ENCODE results near the gene PDLIM1.

DNA sequence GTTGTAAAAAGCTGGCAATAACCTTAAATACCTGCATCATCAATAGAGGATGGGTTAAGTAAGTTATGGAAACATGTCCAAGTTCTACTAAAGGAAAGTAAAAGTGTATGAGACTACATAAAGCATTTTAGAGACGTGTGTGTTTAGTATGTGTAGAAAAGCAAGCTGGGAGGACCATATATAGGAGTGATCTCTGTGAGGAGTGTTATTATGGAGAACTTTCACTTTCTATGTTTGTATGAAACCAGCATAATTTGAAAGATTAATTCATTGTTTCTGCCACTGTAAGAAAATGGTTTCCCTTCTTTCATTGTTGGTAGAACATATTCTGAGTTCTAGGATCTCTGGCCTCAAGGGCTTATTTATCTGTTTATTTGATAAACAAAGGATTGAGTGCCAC lies 19.2 kb upstream of the PDLIM1 start:
- TF ChIP-seq, protein P1, sequence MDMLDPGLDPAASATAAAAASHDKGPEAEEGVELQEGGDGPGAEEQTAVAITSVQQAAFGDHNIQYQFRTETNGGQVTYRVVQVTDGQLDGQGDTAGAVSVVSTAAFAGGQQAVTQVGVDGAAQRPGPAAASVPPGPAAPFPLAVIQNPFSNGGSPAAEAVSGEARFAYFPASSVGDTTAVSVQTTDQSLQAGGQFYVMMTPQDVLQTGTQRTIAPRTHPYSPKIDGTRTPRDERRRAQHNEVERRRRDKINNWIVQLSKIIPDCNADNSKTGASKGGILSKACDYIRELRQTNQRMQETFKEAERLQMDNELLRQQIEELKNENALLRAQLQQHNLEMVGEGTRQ (IDR thresholded peaks at IDR 0.05; ENCODE audit: borderline replicate concordance, low read depth, low read length): no peak
- no peak for TF ChIP-seq RAD21 (IDR thresholded peaks at IDR 0.05; ENCODE audit: insufficient read depth, low read depth, low read length)
- TF ChIP-seq POLR2A (IDR thresholded peaks at IDR 0.05; ENCODE audit: low read depth, low read length): no peak

Data from GM12878 (cell line).